NCI-H69 (cell line): ENCODE data around the gene ZNF143.
"Not testable (repeated sequence)": the region's sequence is repeated elsewhere in the genome, so short reads cannot be mapped to it uniquely, and the experiment has no call there.

Experiments
- DNase-seq: peaks from one replicate; lab custom pipeline; 2025; lab: John Stamatoyannopoulos, UW

Gene ZNF143

DNA sequence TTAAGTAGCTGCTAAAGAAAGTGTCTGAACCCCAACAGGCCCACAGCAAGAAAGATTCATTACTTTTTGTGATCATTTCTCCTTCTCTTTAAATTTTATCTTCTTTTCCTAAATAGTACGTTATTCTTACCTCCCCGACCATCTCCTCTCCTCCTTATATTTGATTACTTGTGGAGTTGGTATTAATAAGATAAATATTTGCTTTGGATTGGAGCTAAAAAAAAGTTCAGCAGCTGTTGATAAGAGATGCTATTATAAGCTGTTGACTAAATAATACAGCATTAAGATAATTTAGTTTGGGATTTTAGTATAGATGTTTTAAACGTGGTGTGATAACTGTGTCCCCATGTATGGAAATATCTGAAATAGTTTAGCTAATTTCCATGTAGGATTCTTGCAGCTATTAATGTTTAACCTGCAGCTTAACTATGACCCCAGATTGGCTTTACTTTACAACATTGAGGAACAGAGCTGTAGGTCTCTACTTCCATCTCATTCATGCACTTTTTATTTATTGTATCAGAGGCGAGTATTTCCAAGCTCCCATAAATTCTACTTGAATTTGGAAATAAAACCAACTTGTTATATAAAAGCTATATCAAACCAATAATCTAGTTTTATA lies 37.8 kb downstream of the ZNF143 start:
- no peak for DNase-seq

DNA sequence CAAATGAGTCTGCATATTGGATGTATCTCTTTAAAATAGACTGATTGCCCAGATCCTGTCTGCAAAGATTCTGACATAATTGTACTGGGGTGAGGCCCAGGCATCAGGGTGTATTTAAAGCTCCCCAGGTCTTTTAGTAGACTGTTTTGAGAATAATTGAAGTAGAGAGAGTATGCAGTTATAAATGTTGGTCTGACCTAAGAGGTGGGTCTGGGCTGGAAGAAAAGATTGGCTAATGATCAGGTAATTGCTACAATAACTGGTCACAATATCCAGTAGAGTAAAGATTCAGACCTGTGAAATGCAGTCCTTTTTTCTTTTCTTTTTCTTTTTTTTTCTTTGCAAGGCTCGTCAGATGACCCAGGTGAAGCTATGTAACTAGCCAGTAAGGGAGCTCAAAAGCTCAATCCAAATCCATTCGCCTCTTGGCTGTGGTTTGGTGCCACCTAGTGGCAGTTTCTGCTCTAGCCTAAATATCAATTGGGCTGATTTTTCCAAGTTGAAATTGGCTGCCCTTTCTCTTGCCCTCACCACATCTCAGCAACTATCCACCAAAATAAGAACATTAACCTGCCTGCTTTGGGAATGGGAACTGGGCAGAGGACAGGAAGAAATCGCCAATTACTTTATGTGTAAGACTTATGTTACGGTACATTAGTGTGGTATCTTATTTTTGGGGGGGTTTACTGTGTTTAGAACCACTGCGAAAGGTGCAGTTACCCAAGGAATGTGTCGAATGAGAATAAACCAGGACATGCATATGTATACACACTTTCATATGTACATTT lies 45.9 kb downstream of the ZNF143 start:
- DNase-seq: peak; percentile 89

DNA sequence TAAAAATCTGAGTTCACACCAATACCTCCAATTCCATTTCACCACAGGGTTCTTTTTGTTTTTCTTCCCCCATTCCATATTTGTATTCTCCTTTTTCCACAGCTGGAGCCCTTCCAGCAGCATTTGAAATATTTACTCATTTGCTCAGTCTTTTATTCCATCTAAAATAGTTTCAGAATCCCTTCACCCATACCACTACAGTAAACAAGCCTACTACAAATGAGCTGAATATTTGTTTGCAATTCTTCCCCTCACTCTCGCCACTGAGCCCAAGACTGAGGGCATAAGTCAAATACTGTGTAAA lies 46.4 kb downstream of the ZNF143 start:
- DNase-seq: peak; percentile 40

DNA sequence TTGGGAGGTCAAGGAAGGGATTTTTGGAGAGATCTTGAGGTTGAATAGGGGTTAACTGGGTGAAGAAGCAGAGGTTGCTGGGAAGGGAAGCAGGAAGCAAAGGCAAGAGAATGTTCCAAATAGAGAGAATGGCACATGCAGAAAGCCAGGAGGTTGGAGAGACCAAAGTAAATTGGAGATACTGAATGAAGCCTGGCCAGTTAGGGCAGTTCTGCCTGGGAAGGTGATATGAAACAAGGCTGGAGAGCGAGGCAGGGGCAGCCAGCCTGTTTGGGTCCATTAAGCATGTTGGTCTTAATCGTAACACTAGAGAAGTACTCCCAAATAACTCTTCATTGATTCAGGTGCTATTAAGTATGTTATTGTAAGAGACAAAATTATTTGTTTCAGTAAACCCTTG lies 48.2 kb downstream of the ZNF143 start:
- no peak for DNase-seq

DNA sequence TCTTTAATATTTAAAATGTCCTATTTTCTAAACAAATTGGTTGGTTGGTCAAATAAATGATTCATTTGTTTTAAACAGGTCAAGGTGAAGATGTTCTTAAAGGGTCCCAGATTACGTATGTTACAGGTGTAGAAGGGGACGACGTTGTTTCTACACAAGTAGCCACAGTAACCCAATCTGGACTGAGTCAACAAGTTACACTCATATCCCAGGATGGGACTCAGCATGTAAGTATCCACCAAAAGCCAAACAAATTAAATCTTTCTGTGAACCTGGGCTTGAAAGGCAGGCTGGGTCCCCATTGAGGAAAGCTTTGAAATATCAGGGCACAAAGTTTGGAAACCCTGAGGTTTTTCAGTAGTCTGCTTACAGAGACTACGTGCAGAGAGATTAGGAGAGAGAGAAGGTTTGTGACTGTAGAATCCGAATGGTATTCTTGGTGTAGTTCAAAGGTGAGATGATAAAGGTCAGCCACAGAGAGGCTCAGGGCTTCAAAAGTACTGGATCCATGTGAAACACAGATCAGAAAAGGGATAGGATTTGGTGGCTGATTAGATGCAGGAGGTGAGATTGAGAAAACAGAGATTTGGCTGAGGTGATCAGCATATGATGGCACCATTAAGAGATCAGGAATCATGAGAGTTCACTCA lies 51.7 kb downstream of the ZNF143 start:
- DNase-seq: no peak

DNA sequence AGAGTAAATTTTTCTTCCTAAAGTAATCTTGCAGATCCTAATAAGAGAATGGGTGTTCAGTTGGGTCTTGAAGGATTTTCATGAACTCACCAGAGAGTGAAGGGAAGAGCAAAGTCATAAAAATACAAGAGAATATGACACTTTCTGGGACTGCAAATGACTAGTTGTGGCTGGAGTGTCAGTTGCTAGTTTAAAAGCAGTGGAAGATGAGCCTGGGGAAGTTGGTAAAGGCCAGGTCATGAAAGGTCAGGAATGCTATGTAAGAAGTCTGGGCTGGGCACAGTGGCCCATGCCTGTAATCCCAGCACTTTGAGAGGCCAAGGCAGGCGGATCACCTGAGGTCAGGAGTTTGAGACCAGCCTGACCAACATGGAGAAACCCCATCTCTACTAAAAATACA lies 53.8 kb downstream of the ZNF143 start:
- DNase-seq: not testable (repeated sequence)

DNA sequence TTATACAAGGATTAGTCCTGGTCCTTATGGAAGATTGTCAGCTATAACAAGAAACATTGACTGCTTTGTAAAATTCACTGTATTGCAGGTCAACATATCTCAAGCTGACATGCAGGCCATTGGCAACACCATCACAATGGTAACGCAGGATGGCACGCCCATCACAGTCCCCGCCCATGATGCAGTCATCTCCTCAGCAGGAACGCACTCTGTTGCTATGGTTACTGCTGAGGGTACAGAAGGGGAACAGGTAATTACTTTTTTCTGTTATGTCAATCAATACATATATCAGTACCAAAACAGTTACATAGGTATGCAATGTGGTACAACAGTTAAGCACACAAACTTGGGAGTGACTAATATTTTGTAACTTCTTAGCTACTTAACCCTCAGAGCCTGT lies 55.3 kb downstream of the ZNF143 start:
- DNase-seq: peak; percentile 87

DNA sequence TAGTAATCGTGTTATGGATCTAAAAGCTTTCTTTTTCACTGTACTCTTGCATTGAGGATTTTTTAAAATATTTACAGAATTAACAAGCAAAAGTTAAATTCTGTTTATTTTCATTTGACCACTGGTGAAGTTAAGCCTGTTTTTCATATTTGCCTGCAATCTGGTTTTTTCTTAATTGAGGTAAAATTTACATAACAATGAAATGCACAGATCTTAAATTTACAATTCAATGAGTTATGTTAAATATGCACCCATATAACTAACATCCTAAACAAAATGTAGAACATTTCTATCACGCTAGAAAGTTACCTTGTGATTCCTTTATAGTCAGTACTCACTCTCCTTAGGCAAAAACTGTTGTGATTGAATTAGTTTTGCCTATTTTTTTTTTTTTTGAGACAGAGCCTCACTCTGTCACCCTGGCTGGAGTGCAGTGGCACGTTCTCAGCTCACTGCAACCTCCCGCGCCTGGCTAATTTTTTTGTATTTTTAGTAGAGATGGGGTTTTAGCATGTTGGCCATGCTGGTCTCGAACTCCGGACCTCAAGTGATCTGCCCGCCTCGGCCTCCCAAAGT lies 58.1 kb downstream of the ZNF143 start:
- no peak for DNase-seq

DNA sequence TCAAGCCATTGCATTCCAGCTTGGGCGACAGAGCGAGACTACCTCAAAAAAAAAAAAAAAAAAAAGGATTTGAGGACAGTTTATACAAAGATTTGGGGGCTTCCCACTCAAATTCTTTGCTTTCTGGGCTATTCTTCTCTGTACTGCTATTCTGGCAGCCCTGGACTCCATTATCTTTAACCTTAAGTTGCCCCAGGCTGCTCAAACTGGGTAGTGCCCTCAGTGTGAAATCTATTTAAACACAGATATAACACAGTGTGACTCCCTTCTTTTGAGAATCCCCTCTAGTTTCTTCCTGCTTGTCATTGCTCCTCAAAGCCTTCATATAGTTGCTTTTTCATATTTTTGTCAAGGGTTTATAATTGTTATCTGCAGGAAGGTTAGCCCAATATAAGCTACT lies 63.2 kb downstream of the ZNF143 start:
- peak; percentile 14 for DNase-seq

DNA sequence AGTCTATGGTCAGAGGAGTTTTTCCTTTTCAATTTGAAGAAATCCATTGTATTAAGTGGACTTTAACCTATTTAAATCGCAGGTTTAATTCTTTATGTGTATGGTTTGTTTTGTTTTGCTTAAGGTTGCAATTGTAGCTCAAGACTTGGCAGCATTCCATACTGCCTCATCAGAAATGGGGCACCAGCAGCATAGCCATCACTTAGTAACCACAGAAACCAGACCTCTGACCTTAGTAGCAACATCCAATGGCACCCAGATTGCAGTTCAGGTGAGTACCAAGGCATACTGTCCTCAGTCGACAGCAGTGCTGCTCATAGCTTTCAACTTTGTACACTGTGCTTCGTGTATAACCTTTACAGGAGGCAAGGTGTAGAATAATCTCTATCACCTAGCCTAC lies 64.3 kb downstream of the ZNF143 start:
- DNase-seq: peak; percentile 81

DNA sequence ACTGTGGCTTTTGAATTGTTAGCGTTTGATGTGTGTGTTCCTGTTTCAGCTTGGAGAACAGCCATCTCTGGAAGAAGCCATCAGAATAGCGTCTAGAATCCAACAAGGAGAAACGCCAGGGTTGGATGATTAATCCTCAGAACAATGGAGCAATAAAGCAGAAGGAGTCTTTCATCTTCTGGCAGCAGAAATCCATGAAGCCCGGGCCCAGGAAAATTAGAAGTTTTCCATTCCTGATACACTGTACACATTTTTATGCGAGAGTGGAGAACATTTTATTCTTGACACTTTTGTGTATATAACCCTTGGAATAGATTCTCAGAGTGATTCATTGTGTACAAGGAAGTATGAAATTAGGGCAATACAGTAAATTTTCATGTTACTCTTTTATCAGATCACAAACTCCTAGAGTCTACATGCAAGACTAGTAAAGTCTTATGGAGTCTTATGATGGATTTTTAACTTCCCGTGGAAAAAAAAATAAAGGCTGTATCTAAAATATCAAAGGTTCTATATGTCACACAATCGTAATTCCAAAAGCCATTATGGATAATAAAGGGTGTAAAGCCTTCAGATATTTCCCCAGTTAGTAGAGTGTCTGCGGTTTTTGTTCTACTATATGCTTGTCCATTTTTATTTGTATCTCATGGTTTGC lies 66.8 kb downstream of the ZNF143 start:
- no peak for DNase-seq

DNA sequence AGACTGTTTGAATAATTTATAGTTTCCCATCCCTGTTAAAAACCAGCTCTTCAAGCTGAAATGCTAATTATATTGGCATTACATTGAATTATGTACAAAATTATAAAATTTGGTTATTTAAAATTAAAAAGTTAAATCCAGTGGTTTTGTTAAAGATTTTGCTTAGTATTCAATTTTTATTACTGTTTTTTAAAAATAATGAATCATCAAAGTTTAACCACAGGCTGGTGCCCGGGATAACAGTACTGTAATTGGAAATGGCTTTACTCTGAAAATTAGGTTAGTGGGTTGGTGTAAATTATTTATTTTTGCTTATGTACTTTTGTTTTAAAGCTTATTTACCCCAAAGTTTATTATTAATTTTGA lies 67.3 kb downstream of the ZNF143 start:
- no peak for DNase-seq

DNA sequence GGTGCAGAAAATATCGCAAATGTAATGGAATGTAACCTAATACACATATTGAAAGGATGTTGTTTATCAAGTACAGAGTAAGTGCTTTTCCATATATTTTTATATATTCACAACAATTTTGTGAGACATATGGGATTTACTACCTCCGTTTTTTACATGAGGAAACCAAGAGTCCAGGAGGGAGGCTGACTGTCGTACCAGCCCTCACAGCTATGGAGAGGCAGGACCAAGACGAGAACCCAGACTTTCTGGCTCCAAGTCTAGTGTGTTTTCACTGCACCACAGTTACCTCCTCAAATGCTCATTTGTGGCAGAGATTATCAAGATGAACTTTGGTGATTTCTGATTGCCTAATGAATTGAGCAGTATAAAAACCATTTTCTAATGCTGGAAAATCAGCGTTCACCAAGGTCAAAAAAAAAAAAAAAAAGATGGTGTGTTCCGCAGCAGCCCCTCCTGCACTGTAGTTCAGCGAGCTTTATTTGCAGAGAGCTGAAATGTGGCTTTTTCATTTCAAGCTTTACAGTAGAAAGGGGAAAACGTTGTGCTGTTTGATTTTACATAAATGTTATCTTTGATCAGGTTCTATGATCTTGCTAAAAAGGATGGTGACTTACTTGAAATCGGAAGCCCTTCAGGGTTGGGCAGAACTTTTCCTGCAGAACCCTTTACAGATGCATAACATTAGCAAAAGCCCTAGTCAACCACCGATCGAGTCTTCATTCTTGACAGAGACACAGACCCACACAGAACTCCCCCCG lies 67.9 kb downstream of the ZNF143 start:
- DNase-seq: peak; percentile 20

DNA sequence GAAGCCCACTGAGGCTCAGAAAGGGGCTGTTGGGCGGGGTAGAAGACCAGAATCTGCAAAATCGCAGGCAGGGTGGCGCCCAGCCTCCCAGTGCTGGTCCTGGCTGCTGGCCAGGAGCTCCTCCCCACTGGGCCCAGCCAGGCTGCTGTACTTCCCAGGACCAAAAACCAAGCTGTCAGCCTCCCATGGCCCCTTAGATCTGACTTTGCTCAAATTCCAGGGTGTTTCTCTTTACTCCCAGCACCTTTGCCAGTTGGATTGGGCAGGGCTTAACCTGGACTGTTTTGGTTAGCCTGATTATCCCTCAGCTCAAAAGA lies 68.5 kb downstream of the ZNF143 start:
- DNase-seq: peak; percentile 79

DNA sequence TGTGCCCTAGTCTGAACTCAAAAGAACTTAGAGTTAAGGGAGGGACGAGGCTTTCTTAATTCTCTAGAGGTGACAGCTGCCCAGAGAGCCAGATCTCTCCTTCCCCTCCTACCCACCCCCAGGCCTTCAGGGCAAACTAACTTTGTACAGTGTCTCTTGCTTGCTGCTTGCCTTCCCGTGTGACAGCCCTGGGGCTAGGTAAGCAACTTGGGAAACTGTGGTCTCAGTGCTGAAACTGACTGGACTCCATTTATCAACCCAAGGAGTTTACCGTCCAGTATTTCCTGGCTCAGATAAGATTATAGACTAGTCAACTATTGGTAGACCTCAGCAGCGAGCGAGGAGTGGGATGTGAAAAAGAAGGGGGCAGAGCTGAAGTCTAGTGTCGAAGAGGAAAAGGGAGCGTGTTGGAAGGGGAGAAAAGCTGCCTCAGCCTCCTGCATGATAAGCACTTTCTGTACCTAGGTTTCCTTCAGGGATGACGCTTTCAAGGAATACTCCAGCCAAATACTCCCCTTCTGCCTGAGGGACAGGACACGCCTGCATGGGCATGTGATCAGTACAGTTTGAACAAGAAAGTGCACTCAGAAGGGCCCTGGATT lies 69.3 kb downstream of the ZNF143 start:
- no peak for DNase-seq

DNA sequence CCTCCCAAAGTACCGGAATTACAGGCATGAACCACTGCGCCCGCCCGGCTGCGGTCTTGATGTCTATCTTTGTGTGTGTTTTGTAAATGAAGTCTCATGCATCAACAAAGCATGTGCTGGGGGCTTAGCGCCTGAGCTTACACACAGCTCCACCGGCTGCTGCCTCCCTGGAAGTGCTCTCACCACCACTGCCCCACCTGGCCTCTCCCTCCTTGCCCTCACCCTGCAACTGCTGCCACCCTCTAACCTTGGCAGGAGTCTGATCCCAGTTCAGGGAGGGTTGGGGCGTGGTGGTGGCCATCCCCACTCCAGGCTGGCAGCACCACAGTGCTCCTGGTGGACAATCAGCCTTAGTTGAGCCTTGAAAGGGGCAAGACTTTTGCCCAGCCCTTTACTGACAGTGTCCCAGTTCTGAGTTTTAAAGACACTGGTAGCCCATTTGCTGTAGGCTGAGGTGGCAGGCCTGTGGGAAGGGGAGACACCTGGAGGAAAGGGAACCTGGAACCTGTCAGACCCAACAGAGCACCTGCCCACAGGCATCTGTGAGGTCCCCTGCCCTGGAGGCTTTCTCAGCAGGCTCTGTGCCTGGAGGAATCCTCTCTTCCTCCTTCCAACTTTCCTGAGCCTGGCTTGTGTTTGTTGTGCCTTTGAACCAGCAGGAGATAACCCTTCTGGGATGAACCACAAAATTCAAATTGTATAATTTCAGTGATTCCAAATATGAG lies 70.3 kb downstream of the ZNF143 start:
- DNase-seq: no peak

DNA sequence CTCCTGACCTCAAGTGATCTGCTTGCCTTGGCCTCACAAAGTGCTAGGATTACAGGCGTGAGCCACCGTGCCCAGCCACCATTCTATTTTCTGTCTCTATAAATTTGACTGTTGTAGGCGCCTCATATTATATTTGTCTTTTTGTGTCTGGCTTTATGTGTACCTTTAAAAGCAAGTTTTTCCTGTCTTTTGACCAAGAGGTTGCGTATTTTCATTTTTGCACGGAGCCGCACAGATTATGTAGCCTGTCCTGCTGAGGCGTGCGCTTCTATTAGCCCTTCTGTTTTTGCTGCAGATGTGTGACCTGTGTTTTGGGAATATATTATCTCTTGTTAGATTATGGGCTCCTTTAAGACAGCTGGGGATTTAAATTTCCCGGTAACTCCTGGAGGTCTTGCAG lies 72.2 kb downstream of the ZNF143 start:
- no peak for DNase-seq

DNA sequence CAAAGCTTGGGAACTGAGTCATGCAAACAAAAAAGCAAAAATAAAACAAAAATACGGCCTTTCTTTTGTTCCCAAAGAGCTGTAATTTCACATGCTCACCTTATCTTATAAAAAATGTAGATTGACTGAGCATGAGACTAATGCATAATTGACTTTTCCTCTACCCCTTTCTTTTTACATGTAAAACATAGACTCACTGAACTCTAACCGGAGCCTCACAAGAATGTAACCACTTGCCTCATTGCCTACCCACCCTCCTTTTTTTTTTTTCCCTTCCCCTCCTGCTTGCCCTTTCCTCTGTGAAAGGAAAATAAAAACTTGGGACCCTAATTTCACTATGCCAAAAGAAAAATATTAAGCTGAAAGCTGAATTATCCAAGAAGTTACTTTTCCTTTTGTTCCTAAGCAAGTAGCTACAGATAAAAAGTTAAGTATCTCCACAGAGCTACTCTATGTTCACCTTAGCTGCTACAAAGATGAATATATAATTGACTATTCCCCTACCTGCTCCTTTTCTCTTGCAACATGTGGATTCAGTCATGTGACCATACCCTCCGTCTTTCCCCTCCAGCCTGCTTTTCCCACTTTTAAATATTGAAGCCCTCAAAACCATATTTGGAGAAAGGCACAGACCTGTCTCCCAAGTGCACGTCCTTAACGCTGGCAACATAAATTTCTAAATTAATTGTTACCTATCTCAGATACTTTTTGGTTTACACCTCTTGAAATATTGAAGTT lies 73.1 kb downstream of the ZNF143 start:
- no peak for DNase-seq

DNA sequence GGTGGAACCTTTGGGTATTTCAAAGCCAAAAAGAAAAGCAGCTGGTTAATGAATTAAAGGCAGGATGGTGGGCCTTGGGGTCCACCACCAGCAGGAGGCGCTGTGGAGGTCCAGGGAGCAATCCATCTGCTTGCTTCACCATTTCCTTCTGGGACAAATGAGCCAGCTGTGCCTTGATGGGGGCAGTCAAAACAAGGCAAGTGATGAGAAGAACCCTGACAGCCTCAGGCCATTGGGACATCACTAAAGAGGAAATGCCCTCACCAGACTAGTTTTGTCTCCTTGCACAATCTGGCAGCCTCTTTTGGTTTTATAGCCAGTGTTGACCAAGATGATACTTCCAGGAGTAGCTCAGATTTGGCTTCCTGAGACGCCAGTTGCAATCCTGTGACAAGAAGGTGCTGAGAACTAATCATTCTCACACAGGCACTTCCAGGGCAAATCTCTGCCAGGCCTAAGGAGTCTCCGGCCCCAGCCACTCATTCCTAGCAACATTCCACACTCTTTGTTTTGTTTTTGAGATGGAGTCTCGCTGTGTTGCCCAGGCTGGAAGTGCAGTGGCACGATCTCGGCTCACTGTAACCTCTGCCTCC lies 74.5 kb downstream of the ZNF143 start:
- peak; percentile 80 for DNase-seq

DNA sequence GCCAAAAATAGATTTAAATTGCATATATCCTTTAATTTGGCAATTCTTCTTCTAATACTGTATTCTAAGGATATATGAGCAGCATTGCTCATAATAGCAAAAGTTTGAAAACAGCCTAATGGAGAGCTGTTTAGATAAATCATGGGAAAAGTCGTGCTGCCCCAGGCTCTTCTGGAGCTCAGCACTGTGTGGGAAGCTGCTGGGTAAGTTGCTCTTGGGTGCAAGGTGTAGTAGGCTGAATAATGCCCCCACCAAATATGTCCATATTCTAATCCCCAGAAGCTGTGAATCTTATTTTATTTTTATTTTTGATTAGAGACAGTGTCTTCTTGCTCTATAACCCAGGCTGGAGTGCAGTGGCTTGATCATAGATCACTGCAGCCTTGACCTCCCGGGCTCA lies 77.7 kb downstream of the ZNF143 start:
- no peak for DNase-seq
